ENCODE data around the gene VWF.

VWF gene

DNA sequence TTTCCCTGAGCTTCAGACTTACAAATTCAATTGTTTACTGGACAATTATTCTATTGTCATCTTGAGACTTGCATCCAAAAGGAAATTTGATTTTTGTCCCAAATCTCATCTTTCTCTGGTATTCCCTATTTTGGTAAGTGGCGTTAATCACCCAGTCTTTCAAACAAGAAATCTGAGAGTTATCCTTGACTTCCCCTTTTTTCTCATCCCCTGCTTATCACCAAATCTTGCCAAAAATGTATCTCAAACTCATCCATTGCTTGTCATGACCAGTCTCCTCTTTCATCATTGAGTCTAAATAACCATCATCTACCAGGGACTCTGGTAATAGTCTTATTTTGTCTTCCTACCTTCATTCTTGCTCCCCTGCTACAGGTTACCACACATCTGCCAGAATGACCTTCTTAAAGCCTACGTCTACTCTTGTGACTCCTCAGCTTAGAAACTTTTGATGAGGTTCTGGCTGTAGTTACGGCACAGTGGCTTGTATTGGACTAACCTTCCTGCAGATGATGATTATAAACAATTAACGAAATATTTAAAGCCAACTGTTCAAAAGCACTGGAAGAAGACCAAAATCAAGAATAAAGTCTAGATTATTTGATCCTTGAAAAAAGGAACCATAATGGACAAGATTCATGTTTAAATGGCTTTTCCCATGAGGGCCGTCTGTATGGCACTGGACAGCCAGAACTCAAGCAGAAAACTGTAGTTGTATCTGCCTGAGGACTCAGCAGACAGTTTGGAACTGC, 170.5 kb downstream of the VWF start:
- Histone ChIP-seq H3K27ac (no peak overlapping the region), H3K4me3 (ENCODE audit: low read depth, low read length) (no peak overlapping the region), H3K4me1 (no peaks in the 10 kb centered on the region), H3K79me2 (no peaks in the 10 kb centered on the region), H3K4me2 (ENCODE audit: low read length) (no peak overlapping the region), H3K36me3 (ENCODE audit: control insufficient read depth, insufficient read depth, low read length) (no peaks in the 10 kb centered on the region), H3K9me3 (ENCODE audit: control insufficient read depth, low read length) (no peaks in the 10 kb centered on the region), H2AFZ (no peak overlapping the region), H3K9ac (no peak overlapping the region), H3K27me3 (ENCODE audit: control insufficient read depth, insufficient read depth, low read length) (no peaks in the 10 kb centered on the region)
- TF ChIP-seq CTCF (IDR thresholded peaks at IDR 0.05), result no peak

DNA sequence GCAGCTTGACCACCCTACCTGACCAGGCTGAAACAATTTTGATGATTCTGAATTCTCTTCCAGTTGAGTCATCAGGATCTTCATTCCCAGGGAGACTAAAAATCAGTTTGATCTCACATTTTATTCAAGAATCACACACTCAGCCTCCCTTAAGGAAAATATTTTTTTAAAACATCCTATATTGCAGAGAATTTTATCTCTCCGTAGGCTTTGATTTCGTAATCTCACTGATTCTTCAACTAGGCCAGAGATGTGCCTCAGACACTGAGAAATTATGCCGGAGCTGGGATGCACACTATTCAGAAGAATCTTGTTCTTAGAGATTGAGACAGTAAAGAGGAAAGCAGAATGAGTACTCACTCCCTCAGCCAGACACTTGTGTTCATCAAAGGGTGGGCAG, 172.4 kb downstream of the VWF start:
- no peaks in the 10 kb centered on the region for H3K27me3 ChIP-seq (ENCODE audit: control insufficient read depth, insufficient read depth, low read length)
- TF ChIP-seq CTCF (IDR thresholded peaks at IDR 0.05), result no peak
- no peak overlapping the region for H3K9ac ChIP-seq
- no peak overlapping the region for H3K4me3 ChIP-seq (ENCODE audit: low read depth, low read length)
- H3K9me3 ChIP-seq (ENCODE audit: control insufficient read depth, low read length), result no peaks in the 10 kb centered on the region
- H3K36me3 ChIP-seq (ENCODE audit: control insufficient read depth, insufficient read depth, low read length), result no peaks in the 10 kb centered on the region
- H2AFZ ChIP-seq, result peak overlapping the region; percentile 65
- H3K79me2 ChIP-seq, result no peaks in the 10 kb centered on the region
- no peak overlapping the region for H3K27ac ChIP-seq
- H3K4me2 ChIP-seq (ENCODE audit: low read length), result no peak overlapping the region
- no peaks in the 10 kb centered on the region for H3K4me1 ChIP-seq

GRCh38 chr12:5948696-5949095, 175.8 kb downstream of the VWF start:
- no peak overlapping the region for H2AFZ ChIP-seq
- H3K36me3 ChIP-seq (ENCODE audit: control insufficient read depth, insufficient read depth, low read length), result no peaks in the 10 kb centered on the region
- no peak overlapping the region for H3K27ac ChIP-seq
- no peak overlapping the region for H3K9ac ChIP-seq
- no peaks in the 10 kb centered on the region for H3K27me3 ChIP-seq (ENCODE audit: control insufficient read depth, insufficient read depth, low read length)
- TF ChIP-seq CTCF (IDR thresholded peaks at IDR 0.05), result no peak
- H3K4me3 ChIP-seq (ENCODE audit: low read depth, low read length), result no peak overlapping the region
- no peaks in the 10 kb centered on the region for H3K4me1 ChIP-seq
- no peaks in the 10 kb centered on the region for H3K79me2 ChIP-seq
- no peaks in the 10 kb centered on the region for H3K9me3 ChIP-seq (ENCODE audit: control insufficient read depth, low read length)
- no peak overlapping the region for H3K4me2 ChIP-seq (ENCODE audit: low read length)

- H3K27ac ChIP-seq, result no peak overlapping the region
- H3K79me2 ChIP-seq, result no peaks in the 10 kb centered on the region
- no peaks in the 10 kb centered on the region for H3K36me3 ChIP-seq (ENCODE audit: control insufficient read depth, insufficient read depth, low read length)
- no peak overlapping the region for H3K9ac ChIP-seq
- no peak overlapping the region for H3K4me3 ChIP-seq (ENCODE audit: low read depth, low read length)
- TF ChIP-seq CTCF (IDR thresholded peaks at IDR 0.05), result no peak
- no peaks in the 10 kb centered on the region for H3K27me3 ChIP-seq (ENCODE audit: control insufficient read depth, insufficient read depth, low read length)
- H3K9me3 ChIP-seq (ENCODE audit: control insufficient read depth, low read length), result no peaks in the 10 kb centered on the region
- no peak overlapping the region for H3K4me2 ChIP-seq (ENCODE audit: low read length)
- H2AFZ ChIP-seq, result no peak overlapping the region
- no peaks in the 10 kb centered on the region for H3K4me1 ChIP-seq
These were observed 177.5 kb downstream of the VWF start for GRCh38 chr12:5947006-5947405.

DNA sequence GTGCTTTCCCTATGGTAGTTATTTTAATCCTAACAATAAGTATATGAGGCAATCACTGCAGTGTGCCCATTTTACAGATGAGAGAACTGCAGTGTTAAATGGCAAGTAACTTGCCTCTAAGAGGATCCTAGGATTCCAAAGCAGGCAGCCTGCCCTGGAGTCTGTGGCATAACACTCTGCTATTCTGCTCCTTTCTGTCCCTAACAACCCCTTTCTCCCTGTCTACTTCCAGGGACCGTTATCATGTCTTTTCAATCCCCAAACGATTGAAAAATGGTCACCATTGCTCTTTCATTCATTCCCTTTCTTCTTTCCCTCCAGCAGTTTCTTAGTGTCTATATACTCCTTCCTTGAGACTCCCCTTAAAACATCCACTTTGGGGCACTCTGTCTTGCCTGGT, 178.1 kb downstream of the VWF start:
- H3K9ac ChIP-seq, result no peak overlapping the region
- H3K27me3 ChIP-seq (ENCODE audit: control insufficient read depth, insufficient read depth, low read length), result no peaks in the 10 kb centered on the region
- H3K9me3 ChIP-seq (ENCODE audit: control insufficient read depth, low read length), result no peaks in the 10 kb centered on the region
- H3K4me1 ChIP-seq, result no peaks in the 10 kb centered on the region
- H3K4me2 ChIP-seq (ENCODE audit: low read length), result no peak overlapping the region
- H3K27ac ChIP-seq, result no peak overlapping the region
- no peaks in the 10 kb centered on the region for H3K79me2 ChIP-seq
- no peak overlapping the region for H2AFZ ChIP-seq
- H3K4me3 ChIP-seq (ENCODE audit: low read depth, low read length), result no peak overlapping the region
- no peak for TF ChIP-seq CTCF (IDR thresholded peaks at IDR 0.05)
- no peaks in the 10 kb centered on the region for H3K36me3 ChIP-seq (ENCODE audit: control insufficient read depth, insufficient read depth, low read length)
